GM10847 (cell line): Measurements from ENCODE around the gene RAP2C.

Source experiments
- POLR2A ChIP-seq: IDR thresholded peaks from 2 replicates; pipeline ENCODE4 v1.6.1; 2011; ENCODE audit not compliant: insufficient read length; ENCODE audit errors: extremely low read depth

The RAP2C gene

DNA sequence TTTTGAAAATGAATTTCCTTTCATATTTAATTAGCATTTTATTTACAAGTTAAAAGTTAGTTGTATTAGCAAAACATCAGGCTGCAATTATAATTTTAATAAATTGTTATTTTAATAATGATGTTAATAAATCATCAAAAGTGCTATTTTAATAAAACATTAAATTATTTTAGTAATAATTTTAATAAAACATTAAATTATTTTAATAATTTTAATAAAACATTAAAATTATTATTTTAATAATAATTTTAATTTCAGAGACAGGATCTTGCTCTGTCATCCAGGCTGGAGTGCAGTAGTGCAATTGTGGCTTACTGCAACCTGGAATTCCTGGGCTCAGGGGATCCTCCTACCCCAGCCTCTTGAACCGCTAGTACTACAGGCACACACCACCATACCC, 10.8 kb downstream of the RAP2C start:
- no peak for TF ChIP-seq POLR2A

DNA sequence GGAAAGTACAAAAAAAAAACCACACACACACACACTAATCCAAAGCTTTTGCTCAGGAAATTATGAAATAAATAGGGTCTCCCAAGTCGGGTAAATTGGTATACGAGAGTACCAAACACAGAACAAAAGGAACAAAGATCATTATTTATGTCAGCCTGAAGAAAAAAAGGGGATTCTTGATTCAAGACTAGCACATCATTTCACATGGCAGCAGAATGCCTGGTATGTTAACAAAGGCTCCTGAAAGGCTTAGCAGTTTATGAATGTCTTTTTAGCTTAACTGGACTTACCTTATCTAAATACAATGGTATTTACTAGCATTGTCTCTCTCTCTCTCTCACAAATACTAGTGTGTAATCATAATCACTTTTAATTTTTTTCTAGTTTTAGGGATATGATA, 11.3 kb downstream of the RAP2C start:
- no peak for TF ChIP-seq POLR2A

DNA sequence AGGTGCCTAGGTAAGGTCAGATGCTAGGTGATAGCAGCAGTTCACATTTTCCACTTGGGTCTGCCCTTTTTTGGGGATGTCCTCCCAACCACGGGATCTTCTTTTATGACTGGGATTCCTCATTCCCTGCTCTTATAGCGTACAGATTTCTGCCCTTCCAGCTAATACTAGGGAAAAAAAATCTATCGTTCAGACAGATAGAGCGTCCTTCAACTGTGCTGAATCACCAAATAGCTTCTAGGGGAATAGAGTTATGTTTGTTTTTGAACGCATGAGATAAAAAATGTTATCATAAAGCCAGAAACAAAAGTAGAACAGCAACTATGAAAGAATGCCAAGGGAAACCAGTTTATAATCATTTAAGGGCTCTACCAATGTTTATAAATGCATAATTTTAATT, 13.0 kb downstream of the RAP2C start:
- TF ChIP-seq POLR2A = no peak

DNA sequence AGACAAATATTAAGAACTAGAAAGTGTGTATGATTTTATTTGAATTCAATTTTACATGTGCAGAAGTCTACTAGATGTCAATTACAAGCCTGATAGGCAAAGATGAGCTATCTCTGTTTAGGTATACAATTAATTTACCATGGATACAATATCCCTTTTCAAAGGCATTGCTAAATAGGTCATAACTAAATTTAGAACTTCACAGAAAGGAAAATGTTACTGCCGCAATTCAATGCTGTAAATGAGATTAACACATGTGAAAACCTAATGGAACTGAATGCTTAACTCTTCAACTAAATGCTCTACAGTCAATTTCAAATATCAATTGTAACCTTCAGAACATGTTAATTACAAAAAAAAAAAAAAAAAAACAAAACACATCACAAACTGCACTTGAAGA, 14.6 kb downstream of the RAP2C start:
- no peak for TF ChIP-seq POLR2A

DNA sequence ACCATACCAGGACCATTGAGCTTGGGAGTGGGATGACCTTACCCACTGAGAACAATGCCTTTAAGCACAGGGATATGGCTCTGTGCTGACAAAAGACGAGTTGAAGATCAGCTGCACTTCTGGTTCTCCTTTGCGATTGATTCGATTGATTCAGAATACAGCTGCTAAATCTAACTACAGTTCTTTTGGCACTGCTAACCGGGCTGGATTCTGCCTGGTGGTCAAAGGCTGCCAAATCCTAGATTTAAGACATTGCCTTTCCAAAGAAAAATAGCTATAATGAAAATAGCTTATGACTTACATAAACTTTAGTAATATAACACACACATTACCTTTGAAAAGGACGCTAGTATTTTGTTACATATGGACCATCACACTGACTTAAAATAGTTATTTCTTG, 18.3 kb downstream of the RAP2C start:
- TF ChIP-seq POLR2A = no peak

DNA sequence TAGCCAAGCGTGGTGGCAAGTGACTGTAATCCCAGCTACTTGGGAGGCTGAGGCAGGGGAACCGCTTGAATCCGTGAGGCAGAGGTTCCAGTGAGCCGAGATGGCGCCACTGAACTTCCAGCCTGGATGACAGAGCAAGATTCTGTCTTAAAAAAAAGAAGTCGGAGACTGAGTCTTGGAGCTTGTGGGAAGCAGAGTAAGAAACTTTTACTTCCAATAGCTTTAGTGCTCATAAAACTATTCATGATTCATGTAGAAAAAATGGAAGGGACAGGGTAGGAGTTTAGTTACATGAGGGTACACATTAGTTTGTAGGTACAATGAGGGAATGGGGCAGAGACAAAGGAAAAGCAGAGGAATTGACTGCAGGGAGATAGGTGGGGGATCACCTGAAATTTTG, 19.3 kb downstream of the RAP2C start:
- no peak for TF ChIP-seq POLR2A

DNA sequence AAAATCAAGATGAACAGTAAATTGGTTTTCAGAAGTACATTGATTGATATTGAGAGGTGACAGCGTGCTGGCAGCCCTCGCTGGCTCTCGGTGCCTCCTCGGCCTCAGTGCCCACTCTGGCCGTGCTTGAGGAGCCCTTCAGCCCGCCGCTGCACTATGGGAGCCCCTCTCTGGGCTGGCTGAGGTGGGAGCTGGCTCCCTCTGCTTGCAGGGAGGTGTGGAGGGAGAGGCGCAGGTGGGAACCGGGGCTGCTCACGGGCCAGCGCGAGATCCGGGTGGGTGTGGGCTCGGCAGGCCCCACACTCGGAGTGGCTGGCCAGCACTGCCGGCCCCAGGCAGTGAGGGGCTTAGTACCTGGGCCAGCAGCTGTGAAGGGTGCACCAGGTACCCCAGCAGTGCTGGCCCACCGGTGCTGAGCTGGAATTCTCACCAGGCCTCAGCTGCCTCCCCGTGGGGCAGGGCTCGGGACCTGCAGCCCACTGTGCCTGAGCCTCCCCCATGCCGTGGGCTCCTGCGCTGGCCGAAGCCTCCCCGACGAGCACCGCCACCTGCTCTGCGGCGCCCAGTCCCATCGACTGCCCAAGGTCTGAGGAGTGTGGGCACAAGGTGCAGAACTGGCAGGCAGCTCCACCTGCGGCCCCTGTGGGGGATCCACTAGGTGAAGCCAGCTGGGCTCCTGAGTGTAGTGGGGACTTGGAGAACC, 25.2 kb downstream of the RAP2C start:
- no peak for TF ChIP-seq POLR2A

DNA sequence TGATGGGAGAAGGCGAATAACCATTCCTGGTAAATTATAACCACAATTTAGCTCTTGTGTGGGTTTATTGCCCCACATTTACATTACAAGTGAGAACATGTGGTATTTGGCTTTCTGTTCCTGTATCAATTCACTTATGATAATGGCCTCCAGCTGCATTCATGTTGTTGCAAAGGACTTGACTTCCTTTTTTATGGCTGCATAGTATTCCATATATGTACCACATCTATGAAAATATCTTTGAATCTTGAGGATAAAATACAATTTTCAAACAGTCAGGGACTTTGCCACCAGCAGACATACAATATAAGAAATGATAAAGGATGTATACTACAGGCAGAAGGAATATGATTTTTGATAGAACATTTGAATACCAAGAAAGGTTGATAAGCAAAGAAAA, 27.3 kb downstream of the RAP2C start:
- no peak for TF ChIP-seq POLR2A

DNA sequence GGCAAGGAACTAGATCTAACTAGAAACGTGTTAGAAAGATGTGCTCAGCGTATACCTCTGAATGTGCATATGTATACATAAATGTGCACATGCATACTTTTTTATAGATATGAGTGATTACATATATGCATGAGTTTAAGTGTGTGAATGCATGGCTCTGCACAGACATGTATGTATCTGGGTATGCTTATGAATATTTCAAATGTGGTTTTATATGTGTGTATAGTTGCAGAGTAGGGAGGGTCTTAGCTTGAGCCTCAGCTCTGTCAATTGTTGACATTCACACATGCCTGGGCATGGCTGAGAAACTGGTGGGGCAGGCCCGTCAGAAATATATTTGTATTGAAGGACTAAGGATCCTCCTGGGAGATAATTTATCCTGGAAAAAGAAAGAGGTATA, 31.1 kb downstream of the RAP2C start:
- TF ChIP-seq POLR2A = no peak

DNA sequence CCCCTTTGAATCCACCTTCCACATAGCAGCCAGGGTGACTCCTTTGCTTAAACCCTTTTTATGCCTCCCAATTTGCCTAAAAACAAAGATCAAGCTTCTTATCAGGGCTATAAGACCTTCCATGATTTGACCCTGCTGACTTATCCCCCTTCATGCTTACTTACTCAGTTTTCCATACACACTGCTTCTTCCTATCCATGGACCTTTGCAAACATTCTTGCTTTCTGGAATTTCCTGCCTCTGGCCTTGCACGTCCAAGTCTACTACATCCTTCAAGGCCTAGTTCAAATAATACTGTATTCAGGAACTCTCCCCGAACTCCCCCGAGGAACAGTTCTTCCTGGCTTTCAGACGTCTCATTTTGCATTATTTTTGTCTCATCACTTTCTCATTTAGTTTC, 31.8 kb downstream of the RAP2C start:
- no peak for TF ChIP-seq POLR2A

DNA sequence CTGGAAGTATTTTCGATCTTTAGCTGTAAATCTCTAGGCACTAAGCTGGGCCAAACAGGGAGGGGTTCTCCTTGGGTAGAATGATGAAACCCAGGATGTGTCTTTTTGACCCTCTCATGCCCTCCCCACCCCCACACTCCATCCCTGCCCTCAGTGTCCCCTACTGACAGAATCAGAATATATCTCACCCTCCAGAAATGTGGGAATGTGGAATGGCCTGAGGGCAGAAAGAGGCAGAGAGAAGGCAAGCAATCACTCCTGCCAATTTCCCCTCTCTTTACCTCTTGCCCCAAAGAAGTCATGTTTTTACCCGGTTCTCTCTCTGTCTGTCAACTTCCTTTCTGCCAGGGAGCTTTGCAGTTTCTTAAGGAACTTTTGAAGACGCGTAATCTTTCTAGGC, 34.4 kb downstream of the RAP2C start:
- no peak for TF ChIP-seq POLR2A

DNA sequence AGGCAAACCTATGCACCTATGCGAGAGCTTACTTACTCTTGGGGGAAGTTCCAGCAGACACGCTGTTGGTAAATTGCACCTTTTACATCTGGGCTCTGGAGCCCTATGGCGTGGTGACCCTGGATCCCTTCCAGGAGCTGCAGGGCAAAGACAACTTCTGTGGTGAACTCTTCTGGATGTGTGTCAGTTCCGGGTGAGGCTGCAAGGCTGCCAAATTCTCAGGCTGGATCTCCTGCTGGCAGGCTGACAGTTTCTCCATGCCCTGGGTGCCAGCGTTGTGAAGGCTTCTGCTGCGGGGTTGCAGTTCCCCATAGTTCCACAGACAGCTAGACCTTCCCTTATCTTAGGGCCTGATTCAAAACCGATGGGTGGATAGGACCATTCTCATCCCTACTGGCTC, 37.9 kb downstream of the RAP2C start:
- no peak for TF ChIP-seq POLR2A

DNA sequence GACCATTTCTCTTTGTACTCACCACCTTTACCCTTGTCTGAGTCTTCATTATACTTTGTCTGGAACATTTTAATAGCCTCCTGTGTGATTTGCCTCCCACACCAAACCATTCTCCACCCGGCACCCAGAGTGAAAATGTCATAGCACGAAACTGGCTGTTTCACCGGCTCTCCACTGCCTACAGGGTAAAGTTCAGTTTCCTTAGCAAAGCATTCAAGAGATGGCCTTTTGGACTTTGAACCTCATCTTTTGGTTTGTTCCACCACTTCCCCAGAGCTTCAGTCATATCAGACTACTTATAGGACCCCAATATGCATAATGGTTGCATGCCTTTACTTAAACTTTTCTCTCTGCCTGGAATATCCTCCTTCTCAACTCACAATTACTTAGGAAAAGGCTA, 38.3 kb downstream of the RAP2C start:
- no peak for TF ChIP-seq POLR2A

DNA sequence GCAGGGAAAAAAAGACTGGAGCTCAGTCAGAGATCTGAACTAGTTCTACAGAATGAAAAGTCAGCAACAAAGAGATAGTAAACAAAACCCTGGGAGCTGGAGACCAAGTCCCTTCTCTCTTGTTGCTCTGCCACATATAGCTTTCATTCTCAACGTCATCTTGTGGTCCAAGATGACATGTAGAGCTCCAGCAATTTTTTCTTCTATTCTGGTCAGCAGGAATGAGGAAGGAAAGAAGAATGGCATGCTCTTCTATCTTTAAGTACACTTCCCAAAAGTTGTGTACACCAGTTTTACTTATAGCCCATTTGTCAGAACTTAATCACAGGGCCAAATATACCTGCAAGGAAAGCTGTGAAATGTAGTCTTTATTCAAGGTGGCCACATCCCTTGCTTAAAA, 45.6 kb downstream of the RAP2C start:
- TF ChIP-seq POLR2A = no peak

DNA sequence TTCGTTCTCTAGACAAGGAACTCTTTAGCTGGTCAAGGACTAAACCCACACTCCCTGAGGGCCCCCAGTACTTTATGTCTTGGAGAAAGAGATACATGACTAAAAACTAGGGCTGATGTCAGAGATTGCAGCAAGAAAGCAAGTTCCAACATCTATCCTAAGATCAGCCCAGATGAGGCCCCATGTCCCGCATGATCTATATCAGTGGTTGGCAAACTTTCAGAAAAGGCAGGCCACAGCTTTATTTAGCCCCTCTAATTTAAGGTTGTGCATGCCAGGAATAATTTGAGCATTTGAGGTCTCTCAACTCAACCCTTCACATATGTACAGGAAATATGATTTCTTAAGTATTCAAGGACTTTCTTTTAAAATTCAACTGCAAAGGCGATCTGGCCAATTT, 47.4 kb downstream of the RAP2C start:
- TF ChIP-seq POLR2A = no peak

DNA sequence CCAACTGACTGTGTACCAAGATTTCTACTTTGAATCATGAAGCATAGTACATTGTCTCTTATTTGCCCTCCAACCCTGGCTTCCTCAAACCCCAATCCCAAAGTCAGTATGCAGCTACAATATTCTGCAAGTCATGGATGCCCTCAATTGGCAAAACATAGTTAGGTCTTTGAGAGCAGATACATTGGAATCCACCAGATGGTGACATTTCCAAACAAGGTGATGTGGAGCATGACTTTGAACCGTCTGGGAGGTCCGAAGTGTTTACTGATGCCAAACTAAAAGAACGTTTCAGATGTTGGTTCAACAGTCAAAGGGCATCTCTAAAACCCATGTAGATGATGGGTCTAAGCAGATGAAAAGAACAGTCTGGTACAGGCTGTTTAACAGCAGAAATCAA, 47.8 kb downstream of the RAP2C start:
- TF ChIP-seq POLR2A = no peak

DNA sequence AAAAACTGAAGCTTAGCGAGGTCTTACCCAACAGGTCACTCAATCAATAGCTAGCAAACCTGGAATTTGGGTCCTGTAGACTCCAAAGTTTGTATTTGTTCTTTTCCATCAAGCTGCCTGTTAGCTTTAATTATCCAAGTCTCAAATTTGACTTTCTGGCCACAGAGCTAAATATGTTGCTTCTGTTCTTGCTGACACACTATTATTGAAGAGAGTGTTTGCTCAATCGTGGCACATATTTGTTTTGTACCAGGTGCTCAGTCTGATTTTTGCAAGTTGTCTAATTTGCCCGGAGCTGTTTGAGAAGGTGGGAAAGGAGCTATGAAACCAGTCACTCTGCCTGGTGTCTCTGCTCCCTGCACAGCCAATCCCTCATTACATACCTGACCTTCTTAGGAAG, 49.7 kb downstream of the RAP2C start:
- TF ChIP-seq POLR2A = no peak

DNA sequence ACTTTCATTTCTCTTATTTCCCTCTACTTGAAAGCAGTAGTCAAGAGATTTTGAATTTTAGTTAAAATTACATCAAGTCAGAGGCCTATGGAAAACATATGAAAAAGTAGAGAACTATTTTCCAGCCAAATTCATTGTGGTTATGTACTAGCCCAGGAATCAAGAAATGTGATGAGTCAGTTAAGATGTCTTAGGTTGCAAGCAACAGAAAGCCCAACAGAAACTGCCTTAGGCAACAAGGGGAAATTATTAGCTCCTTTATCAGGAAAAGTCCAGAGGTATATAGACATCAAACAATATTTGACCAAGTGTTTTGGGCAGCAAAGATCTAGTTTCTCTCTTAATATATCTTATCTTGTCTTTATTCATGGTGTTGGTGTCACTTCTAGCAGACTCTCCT, 53.6 kb downstream of the RAP2C start:
- no peak for TF ChIP-seq POLR2A

DNA sequence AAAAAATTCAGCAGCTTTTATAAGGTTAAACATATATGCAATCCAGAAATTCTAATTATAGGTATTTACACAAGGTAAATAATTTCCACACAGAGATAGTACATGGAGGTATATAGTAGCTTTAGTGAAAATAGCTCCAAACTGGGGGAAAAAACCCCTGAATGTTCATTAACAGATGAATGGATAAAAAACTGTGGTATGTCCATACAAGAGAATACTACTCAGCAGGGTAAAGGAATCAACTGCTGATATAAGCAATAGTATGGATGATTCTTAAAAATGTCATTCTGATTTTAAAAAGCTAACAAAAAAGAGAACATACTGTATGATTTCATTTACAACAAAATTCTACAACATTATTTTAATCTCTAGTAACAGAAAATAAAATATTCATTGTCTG, 54.2 kb downstream of the RAP2C start:
- no peak for TF ChIP-seq POLR2A

DNA sequence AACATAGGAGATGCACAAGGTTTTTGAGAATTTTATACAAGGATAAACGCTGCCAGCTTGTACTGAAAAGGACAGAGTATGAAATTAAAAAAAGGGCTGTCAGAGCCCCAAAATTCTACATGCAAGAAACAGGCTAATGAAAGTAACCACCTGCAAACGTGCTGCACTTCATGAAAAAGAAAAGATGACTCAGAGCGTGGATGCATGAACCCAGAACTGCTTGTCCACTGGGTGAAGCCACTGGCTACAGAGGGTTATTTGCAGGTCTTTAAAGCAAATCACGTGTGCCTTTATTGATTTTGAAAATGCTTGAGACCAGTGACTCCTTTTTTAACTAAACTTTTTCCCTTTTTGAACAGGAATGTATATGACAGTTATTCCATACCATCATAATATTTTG, 66.1 kb downstream of the RAP2C start:
- TF ChIP-seq POLR2A = no peak
